Activated CD8-positive, alpha-beta memory T cell treated with anti-CD3 and anti-CD28 coated beads for 48 hours (primary cell): ENCODE measurements around the gene PPP2R2B.
"Not testable (repeated sequence)": the region's sequence is repeated elsewhere in the genome, so short reads cannot be mapped to it uniquely, and the experiment has no call there.

Experiments used
- DNase-seq, 3 experiments: peaks; one replicate each; pipeline ENCODE4 v3.0.0-alpha.2; 2020; ENCODE audit warnings: low read depth in 2 of 3, low spot score in 2 of 3

Gene PPP2R2B

GRCh38 chr5:146562461-146562860, 316.1 kb downstream of the PPP2R2B start:
- DNase-seq: no peak

DNA sequence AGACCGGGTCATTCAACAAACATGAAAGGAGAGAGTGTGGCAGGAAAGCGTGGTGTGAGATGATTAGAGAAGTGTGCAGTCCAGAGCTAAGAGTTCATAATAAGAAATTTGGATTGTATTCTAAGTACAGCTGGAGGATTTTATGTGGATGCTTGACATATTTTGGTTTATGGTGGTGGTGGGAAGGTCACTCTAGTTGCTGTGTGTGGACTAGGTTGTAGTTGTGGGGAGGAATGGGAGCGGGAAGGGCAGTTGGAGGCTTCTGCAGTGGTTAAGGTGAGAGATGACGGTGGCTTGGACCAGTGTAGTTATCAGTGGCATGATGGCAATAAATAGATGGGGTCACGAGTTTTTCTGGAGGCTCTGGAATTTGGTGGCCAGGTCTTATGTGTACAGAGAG, 316.8 kb downstream of the PPP2R2B start:
- DNase-seq: no peak

DNA sequence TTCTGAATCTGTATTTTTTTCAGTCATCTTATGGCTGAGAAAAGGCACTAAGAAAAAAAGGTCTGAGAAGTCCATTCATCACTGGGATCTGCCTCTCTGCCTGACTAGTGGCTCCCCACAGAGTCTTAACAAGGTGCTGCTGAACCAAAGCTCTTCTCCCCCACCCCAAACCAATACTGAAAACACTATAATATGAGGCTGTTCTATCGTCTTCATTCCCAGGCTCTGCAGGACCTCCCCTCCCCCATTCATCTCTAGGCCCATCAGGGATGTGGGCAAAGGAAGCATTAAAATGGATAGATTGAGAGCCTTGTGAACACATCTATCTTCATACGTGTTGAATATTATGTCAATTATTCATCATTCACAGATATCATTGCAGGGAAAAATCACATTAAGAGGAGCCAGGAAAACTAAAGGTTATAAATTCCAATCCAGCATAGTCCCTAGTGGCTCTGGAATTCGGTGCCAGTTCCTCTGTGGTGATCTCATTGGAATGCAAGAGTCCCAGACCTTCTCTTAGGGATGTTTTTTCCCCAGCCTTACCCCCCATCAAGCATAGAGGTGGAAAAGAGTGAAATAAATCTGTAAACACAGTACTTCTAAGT, 318.2 kb downstream of the PPP2R2B start:
- no peak for DNase-seq

GRCh38 chr5:146556884-146557283, 321.7 kb downstream of the PPP2R2B start:
- DNase-seq: not testable (repeated sequence)

GRCh38 chr5:146553446-146553845, 325.1 kb downstream of the PPP2R2B start:
- no peak for DNase-seq

- no peak for DNase-seq
Measured at GRCh38 chr5:146549615-146550014, 328.9 kb downstream of the PPP2R2B start.

DNA sequence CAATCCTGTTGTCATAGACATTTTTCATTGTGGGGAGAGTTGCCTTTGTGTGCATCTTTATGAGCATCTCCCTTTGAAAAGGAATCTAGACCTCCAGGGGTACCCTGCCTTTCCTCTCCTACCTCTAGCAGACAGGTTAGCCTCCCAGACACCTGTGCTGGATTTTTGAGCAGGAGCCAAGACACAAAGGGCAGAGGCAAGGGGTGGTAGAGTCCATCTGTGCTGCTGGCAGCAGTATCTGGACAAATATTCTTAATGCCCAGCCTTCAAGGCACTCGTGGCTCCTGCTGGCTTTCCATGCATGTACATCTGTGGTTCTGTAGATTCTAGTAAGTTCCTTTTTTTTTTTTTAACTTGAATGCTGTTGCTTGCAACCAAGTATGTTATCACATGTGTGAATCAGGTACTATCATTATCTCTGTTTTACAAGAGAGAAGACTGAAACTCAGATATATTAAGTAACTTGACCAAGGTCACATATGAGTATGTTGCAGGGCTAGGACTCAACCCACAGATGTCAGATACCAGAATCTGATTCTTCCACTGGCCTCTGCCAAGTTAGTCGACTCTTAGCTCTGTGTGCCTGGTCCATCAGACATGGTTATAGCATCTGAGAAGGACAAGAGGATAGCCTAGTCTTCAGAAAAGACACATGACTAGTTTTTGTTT, 329.6 kb downstream of the PPP2R2B start:
- DNase-seq: no peak

GRCh38 chr5:146544232-146544631, 334.3 kb downstream of the PPP2R2B start:
- DNase-seq: no peak

GRCh38 chr5:146541958-146542849, 336.4 kb downstream of the PPP2R2B start:
- peak; percentile 27 to 47 (median 31) for DNase-seq

DNA sequence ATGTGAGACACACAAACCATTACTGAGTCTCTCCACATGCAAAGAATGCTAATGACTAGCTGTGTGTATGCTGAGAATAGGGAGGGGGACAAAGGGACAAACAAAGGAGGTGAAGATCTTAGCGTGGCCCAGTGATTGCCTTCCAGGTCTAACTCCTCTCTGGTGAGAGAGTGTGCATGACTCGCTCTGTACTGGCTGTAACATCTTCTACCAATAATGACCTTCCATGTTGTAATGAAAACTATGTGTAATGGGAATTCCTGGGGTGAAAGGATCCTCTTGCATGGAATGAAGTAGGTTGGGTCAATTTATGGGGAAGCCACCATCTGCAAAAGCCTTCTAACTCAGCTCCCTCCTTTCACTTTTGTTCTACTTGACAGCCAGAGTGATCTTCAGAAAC, 338.1 kb downstream of the PPP2R2B start:
- DNase-seq: no peak

DNA sequence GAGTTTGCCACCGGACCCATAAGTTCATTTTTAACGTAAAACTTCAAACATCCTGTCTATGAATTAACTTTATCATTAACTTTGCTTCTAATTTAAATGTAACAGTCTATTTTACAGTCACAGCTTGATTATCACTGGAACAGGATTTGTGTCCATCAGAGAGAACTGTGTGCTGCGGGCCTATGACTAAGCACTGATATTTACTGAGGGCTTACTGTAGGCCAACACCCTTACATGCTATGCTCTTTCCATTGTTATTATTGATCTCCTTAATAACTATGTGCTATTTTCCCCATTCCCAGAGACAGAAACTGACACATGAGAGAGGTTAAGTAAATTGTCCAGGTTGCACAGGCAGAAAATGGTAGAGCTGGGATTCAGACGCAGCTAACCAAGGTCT, 338.6 kb downstream of the PPP2R2B start:
- DNase-seq: no peak

DNA sequence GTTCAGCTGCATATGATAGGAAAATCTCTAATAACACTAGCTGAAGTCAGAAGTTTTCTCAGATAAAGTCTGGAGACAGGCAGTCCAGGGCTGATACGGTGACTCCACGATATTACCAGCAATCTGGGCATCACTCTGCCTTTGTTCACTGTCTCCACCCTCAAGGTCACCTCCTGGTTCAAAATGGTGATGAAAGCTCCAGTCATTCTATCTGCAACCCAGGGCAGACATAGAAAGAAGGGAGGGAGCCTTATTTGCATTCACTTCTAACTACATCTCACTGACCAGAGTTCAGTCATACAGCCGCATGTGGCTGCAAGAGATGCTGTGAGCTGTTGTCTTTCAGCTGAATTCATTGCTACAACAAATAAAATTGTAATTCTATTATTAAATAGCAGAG, 340.1 kb downstream of the PPP2R2B start:
- DNase-seq: no peak

- DNase-seq: no peak
Measured at GRCh38 chr5:146533882-146534281, 344.7 kb downstream of the PPP2R2B start.

DNA sequence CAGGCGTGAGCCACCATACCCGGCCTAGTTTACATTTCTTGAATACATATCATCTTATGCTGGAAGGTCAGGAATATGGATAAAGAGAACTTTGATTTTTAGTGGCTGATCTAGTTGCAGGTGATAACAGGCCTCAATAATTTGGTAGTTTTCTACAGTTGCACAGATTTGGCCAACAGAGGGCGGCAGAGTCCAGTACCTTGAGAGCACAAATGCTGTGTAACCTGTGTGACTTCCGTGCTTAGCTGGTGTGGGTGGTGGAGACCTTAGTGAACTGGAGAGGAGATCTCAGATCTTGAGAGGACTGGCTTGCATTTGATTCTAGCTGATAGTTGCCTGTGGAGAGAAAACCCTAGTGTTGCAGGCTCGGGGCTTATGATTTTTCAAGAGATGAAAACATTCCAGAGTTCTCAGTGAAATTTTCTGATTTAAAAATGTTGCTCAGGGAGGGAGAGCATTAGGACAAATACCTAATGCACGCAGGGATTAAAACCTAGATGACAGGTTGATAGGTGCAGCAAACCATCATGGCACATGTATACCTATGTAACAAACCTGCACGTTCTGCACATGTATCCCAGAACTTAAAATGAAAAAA, 345.2 kb downstream of the PPP2R2B start:
- DNase-seq: peak; percentile 27
